NCI-H2171 treated with DMSO at 0.1 percent for 48 hours (cell line): ENCODE data around the gene ATP2B2.

Experiments
- DNase-seq: peaks from one replicate; lab custom pipeline; 2025; lab: John Stamatoyannopoulos, UW

Gene ATP2B2

DNA sequence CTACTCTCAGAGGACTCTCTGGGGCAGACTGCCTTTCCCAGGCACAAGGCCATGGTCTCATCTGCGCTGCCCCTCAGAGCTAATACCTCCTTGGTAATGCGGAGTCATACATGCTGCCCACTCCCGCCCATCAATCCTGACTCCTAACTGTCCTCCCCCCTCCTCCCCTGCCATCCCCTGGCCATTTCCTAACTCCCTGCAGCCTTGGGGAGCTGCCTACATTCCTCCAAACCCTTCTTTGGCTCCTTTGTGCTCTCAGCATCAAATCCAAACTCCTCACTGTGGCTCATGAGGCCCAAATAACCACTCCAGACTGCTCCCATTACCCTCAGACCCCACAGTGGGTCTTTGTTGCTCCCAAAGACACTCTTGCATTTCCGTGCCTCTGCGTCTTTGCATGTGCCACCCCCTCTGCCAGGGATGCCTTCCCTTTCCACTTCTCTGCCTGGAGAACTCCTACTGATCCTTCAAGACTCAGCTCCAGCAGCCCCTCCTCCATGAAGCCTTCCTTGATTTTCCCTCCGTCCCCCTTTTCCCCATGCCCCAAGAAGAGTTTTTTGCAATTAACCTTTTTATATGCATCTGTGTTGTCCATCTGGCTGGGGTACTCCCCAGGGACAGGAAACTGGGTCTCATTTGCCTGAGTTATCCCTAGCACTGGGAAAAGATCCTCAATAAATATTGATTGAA lies 5.5 kb upstream of the ATP2B2 start:
- DNase-seq, result no peak

DNA sequence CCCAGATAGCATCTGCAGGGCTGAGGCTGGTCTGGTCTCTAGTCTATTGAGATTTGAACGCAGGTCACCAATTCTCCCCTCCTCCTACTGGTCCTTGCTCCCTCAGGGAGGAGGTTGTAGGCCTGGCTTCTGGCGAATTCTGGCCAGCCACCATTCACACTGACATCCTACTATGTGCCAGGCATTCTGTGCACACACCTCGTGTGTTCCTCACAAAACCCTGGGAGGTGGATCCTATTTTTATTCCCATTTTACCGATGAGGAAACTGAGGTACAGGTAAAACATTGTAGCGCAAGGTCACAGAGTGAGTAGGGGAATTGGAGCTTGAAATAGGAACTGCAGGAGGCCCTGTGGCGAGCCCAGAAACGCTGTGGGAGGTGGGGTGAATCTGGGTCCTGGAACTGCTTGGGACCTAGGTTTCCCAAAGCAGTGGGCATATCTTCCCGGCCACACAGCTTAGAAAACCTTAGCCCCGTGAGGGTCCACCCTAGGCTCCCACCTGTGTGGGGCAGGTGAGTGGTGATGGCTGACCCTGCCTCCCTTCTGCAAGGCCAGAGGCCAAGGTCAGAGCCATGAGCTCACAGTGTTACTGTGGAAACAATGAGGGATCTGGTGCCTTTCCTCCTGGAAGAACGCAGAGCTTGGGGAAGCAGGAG lies 4.8 kb upstream of the ATP2B2 start:
- no peak for DNase-seq

DNA sequence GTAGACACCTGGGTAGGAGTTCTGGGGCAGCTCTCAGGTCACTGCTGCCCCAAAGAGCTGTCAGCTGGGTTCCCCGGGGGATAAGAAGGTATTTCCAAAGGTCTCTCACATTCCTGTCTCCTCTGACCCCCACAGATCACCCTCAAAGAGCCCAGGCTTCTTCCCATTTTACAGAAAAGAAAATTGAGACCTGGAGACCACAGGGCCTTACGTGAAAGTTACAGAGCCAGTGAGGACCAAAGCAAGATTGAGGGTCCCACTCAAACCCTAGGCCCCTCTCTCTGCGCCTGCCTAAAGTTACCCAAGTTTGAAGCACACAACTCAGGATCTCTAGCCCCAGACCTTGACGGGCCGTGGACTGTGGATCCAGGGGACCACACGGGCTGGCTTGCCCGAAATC lies 3.9 kb upstream of the ATP2B2 start:
- DNase-seq, result no peak

DNA sequence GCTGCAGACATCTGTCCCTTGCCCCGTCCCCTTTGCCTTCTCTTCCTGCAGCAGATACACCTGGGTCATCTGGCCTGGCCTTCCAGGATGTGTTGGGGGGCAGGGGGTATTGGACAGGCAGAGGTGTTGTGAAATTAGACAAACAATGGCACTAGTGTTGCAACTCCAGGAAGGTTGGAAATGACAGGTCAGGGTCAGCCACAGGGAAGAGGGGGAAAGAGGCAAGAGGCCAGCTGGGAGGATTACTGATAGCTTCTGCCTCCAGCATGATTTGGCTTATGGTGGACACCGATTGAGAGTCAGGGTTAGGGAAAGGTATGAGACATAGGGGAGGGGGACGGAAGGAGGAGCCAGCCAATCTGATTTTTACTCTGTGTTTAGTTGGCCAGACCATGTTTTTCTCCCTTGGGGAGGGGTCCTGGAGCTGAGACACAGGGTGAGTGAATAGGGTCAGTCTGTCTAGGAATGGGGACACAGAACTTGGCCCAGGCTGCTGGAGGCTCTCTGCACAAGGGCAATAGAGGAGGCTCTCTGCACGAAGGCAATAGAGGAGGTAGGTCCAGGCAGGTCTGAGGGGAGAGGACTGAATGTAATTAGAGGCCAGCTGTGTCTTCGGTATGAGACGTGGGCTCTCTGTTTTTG lies 3.4 kb upstream of the ATP2B2 start:
- DNase-seq, result no peak

DNA sequence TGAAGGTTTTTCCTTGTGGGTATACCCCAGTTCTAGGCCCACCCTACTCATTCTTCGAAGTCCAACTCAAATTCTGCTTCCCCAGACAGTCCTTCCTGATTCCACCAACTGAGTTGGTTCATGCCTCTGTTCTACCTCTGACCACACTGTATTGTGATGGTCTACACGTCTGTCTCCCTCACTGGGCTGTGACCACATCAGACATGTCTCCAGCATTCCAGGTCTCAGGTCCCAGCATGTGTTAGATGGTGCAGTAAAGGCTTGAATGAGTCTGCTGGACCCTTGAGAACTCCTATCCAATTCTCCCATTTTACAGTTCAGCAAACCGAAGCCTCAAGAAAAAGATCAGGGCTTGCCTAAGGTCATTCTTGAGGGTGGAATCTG lies 2.8 kb upstream of the ATP2B2 start:
- DNase-seq, result no peak

DNA sequence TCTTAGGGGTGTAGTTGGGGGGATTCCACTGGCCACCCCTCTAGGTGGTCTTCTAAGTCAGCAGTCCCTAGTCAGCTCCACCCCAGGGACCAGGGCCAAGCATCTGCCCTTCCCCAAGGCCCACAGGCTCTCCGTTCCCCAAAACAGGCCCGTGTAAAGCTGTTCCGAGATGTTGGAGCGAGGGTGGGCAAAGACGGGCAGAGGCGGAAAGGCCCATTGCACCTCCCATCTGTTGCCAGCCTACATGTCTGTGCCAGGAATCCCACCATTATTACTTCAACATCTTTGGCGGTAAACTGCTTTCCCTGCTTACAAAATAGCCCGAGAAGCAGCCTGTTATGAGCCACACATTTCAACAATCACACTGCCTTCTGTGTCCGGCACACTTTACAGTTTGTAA lies 1.9 kb upstream of the ATP2B2 start:
- no peak for DNase-seq

DNA sequence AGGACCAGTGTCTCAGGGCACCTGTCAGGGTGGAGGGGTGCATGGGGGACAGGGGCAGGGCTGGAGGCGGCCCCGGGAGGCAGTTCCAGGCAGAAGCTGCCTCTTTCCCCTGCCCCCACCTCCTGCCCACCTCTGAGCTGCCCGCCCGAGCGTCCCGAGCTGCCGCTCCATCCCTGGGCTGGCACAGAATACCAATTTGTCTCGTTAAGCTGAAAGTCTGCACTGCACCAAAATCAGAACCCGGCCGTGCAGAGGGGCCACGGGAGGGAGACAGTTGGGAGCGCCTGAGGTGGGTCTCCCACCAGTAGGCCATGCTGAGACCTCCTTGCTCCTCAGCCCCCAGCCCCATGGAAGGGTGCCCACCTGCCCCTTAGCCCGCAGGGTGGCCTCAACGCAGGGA lies 1.3 kb upstream of the ATP2B2 start:
- no peak for DNase-seq

DNA sequence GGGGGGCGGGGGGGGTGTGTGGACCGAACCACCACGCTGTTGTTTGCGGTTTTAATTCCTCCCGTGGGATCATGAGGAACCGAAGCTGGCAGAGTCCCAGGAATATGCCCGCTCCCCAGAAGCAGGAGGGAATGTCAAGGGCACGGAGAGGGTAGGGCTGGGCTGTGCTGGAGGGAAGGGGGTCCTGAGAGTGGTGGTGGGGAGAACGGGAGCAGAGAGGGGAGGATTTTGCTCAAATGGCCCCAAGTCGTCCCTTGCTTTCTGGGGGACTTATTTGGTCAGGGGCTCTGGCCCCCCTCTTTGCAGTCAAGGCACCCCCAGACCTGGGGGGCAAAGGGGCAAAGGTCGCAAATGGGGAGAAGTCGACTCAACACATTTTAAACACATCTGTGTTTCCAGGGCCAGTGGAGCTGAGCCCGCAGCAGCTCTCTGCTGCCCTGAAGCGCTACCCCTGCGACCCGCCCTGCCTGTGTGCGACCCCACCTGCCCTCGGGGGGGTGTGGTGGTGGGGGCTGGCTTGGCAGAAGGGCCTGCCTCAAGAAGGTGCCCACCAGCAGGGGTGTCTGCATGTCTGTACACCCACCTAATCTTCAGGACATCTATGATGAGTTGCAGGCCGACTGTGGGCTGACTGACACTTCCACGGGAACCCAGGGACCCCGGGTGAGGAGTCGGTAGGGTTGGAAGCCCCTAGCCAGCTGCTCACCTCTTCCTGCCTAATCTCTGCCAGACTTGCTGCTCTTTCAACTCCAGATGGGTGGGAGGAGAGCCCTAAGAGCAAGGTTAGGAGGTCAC lies 602 bp upstream of the ATP2B2 start:
- DNase-seq, result peak; percentile 79

DNA sequence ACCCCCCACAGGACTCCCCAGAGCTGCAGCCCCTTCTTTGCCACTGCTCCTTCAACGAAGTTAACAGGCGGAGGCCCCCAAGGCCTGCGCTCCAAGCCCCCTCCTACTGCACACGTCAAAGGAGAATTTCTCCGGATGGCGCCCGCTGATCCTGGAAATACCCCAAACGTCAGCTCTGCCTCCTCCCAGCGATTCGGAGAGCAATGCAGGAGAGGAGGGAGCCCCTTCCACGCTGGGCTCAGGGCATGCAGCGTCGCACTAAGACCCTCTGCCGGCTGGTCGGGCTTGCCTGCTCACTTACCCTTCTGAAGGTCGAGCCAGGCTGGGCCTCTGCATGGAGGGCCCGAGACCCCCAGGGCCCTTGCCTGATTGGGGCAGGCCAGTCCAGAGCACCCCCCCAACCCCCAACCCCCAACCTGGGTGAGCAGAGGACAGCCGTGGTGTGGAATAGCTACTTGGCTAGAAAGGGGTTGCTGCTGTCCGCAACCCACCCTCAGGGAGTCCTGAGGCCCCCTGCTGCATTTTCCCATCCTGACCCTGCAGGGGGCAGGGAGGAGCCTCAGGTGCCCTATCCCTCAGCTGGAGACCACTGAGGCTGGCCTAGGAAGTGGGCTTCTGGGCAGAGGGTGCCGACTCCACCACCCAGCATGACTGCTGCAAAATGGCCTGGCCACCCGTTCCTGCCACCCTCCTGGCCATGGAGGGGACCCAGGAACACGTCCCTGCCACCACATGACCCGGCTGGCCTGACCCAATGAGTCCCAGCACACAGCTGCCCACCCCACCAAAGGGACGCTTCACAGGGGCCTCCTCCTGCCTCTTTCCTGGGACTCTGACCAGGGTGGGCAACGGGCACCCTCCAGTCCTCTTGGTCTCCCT lies 976 bp downstream of the ATP2B2 start:
- DNase-seq, result no peak

DNA sequence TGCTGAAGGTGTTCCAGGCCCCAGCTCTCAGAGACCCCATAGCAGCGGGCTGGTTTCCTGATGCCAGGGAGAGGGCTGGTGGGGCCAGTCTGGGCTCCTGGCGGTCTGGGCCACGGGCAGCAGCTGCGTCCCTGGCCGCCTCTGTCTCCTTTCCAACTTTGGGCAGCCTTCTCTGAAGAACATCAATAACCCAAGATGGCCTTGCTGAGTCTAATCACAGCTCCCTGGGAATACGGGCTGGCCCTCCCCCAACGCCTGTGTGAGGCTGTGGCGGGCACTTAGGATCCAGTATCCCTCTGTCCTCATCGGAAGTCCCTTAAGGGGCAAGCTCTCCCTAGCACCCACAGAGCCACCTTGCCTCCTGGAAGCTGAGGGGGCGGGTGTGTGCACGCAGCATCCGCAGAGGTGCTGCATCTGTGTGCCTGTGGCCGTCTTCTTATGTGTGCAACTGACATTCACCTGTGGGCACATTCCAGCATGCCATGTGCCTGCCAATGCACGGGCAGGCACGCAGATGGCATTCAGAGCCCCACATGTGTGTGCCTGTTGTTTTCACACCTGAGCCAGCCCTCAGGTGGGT lies 2.1 kb downstream of the ATP2B2 start:
- DNase-seq, result no peak

DNA sequence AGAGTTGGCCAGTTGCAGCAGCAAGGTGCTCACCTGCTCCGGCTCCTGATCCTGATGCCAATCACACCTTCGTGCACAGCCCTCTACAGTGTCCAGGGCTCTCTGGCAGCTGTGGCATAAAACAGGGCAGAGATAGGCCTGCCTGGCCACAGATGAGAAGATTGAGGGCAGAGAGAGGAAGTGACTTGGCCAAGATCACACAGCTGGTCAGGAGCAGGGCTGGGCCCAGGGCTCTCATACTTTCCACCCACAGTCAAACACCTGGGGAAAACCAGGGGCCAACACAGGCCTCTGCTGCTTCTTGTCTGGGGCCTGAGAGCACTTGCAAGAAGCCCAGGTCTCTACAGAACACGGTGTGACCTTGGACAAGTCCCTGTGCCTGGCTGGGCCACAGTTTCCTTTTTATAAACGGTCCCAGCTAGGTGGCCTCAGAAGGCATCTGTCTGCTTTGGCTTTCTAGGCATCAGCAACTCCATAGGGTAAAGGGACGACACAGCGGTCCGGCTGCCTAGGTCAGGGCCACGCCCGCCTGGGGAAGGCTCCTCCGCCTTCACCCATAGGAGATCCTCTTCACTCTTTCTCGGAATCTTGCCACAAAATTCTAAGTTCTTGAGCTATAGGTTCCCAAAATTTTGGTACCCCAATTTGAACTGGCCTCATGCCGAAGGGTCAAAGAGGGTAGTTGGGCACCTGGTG lies 3.1 kb downstream of the ATP2B2 start:
- DNase-seq, result no peak

DNA sequence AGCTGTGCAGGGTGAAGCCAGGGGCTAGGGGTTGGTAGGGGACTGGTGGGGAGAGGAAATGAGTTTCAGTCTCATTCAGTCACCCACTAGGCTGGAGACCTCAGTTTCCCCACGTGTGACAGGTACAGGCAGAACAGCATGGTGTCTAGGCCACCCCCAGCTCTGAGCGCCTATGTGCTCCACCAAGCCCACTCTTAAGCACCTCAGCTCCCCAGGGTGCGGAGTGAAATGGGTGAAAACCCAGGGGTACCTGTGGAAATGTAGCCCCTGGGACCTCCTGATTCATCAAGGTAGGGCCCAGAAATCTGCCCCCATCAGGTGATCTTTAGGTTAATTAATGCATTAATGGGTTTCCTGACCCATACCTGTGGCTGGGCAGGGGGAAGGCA lies 3.7 kb downstream of the ATP2B2 start:
- DNase-seq, result no peak

DNA sequence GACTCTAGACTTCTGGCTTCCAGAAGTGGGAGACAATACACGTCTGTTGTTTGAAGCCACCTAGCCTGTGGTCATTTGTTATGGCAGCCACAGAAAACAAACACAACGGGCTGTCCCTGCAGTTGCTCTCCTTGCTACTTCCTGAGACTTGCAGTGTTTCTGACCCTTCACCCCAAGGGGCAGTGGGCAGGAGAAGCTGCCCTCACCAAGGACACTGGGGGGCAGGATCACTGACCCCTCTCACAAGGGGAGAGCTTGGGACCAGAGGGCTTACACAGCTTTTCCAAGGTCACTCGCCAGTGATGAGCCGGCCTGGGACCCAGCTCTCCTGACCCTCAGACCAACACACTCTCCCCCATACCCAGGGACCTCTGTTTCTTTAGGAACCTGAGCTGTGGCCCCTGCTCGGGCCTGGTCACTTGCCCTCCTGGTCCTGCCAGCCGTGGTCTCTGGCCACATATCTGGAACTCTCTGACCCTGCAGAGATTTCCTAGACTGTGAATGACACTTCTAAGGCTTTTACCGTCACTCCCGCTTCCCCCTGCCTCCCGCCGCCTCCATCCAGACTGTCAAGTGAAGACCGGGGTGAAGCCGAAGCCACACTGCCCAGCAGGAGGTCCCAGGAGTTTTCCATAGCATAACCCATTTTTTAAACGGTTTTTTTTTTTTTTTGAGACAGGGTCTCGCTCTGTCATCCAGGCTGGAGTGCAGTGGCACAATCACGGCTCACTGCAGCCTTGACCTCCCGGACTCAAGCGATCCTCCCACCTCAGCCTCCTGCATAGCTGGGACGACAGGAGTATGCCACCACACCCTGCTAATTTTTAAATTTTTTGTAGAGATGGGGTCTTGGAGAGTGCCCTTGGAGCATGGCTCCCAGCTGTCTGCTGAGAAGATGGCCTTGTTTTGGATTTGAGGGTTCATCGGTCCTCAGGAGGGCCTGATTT lies 4.4 kb downstream of the ATP2B2 start:
- no peak for DNase-seq

DNA sequence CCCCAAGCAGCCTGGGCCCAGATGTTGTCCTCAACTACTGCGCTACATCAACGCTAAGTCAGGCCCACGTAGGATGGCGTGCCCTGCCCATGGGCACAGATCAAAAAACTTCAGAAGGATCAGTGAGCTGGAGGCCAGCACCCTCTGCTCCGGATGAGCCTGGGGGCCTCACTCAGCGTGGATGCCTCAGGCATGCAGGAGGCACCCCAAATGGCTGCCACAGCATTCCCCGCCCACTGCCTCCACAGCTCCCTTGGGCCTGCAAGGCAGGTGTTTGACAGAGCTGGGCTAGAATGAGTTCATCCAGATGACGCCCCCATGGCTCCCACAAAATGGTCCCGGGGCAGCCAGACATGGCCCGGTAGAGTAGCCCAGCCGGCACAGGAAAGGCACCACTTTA lies 7.1 kb downstream of the ATP2B2 start:
- no peak for DNase-seq

DNA sequence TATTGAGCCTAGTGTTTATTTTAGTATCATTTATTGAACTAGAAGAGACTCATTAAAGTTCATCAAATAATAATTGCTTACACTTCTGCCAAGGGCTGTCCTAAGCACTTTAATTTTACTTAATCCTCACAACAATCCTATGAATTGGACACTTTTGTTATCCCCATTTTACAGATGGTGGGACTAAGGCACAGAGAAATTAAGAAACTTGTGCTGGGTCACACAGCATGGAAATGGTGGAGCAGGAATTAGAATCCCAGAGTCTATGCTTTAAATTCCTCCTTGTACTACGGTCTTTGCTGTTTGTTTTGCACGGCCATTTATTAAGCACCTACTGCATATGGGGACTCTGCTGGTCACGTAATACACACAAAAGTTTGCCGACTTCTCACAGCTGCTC lies 7.9 kb downstream of the ATP2B2 start:
- DNase-seq, result no peak

DNA sequence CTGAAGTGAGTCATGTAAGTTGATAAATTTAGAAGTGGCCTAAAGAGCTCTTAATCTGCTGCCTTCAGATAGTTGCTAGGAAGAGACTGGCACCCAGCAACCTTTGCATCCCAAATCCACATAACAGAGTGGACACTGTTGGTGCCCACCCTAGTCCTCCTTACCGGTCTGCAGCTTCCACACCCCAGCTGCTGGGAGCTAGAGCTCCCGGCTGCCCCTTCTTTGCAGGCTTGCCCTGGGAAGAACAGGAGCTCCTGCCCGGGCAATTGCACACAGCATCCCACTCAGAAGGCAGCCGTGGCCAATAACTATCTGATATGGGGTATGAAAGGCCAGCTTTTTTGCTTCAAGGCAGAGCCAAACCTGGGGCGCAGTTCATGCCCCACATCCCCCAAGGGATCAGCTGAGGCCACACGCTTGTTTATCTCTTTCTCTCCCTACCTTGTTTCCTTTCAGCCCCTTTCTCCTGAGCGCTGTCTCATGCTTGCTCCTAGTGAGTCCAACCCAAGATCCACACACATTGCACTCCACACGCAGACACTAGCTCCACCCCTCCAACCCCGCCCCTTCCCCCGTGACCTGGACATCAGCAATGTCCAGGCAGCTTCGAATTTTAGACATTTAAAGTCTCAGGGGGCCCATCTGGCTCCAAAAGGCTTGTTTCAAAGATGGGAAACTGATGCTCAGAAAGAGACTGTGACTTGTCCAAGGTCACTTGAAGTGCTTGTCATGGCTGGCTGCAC lies 9.1 kb downstream of the ATP2B2 start:
- DNase-seq, result no peak

DNA sequence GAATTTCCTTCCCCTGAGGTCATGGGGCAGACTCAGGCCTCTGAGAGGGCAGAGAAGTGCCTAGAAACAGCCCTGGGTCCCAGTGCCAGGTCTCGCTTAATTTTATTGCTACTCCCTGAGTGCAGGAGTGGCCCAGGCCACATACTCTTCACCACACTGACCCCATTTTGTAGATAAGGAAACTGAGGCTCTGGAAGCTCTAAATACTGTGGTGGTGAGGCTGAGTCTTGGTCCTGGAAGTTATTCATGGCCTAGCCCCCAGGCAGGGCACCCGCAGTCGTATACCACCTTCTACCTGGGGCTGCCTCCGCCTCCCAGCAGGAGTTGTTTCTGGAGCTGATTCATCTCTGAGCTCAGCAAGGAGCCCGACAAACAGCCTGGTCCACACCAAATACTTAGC lies 9.8 kb downstream of the ATP2B2 start:
- DNase-seq, result no peak

DNA sequence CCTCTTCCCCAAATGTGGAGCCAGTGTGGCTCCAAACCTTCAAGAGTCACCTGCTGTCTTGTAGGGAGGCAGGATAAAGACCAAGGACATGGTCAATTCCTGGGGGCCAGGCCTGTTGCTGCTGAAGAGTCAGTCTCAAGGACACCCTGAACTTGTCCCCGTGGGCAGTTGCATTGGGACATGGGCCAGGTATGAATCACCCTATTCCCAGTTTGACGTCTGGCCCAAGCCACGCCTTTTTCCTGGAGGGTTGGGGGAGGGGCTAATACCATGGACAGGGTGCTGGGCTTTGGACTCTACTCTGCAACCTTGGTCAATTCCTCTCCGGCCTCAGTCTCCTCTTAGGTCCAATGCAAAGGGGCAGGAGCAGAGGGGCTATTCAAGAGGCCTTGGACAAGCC lies 10.4 kb downstream of the ATP2B2 start:
- no peak for DNase-seq

DNA sequence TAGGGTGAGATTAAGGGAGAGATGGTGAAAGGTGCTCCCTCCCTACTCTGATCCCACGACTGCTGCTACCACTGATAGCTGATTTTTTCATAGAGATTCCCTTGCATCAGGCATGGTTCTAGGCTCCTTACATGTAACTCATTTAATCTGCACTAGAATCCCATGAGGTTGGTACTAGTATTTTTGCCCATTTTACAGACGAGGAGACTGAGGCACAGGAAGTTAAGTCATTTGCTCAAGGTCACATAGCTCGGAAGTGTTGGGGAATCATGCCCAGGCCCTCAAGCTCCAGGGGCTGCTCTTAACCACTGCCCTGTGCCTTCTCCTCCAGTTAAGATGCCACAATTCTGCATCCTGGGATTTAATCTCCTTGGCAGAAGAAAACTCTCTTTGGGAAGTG lies 11.2 kb downstream of the ATP2B2 start:
- DNase-seq, result no peak
